NCI-H187 (cell line): ENCODE measurements around the gene ADGRD2.

ENCODE experiments used
- DNase-seq, 2 experiments: peaks; one replicate each; lab custom pipeline; 2025; lab: John Stamatoyannopoulos, UW

The ADGRD2 gene

DNA sequence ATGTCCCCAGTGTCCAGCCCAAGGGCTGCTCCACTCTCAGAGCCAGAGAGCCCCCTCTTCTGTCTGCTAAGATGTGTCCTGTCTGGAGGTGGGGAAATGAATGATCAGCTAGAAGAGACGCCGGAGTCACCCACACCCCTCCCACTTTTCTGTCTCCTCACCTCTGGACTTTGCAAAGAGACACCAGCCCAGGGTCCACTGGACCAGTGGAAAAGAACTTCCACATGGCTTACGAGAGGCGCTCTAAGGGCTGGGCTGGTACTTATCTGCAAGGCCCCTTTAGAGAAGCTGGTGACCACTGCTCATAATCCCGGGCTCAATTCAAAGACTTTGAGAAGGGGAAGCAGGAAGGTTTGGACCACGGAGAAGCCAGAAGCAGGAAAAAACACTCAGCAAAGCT lies 47.8 kb downstream of the ADGRD2 start:
- DNase-seq = no peak

DNA sequence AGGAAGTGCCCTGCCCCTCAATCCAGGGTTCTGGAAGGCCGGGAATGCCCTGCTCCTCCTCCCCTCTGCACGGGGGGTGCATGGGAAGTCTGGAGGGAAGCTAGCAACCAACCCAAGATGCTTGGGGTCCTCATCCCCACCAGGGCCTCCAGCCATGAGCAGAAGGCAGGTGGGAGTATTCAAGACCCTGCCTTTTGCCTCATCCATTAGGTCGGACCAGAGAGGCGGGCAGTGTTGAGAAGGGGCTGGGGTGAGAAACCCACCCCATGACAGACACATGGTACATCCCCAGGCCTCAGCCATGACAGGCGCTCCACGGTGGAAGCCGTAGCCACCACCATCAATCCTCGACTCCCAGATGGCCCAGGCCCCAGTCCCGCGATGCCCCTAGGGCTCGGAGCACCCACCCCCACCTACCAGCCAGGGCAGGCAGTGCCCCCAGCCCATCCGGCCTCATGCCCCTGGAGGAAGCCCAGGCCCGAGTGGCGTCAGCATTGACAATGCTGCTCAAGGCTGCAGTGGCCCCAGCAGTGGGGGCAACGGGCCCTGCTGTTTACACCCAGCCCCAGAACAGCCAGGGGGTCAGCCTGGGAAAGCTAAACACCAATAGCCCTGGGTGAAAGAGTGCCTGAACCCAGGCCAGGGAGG lies 48.4 kb downstream of the ADGRD2 start:
- DNase-seq = no peak

DNA sequence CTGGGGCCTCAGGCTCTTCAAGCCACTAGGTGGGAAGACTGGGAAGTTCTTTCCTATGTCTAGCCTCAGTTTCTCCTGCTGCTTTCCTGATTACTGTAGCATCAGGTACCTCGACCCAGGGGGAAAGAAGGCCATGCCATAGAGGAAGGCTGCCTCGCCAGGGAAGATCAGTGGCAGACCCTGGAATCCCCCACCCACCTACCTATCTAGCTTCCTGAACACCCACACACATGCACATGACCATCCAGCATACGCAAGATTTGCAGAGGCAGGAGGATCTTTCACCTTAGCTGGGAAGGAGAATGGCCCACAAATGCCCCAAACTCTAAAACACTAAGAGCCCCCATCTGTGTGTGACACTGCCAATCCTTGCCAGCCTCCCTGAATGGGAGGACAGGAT lies 49.0 kb downstream of the ADGRD2 start:
- DNase-seq = no peak

DNA sequence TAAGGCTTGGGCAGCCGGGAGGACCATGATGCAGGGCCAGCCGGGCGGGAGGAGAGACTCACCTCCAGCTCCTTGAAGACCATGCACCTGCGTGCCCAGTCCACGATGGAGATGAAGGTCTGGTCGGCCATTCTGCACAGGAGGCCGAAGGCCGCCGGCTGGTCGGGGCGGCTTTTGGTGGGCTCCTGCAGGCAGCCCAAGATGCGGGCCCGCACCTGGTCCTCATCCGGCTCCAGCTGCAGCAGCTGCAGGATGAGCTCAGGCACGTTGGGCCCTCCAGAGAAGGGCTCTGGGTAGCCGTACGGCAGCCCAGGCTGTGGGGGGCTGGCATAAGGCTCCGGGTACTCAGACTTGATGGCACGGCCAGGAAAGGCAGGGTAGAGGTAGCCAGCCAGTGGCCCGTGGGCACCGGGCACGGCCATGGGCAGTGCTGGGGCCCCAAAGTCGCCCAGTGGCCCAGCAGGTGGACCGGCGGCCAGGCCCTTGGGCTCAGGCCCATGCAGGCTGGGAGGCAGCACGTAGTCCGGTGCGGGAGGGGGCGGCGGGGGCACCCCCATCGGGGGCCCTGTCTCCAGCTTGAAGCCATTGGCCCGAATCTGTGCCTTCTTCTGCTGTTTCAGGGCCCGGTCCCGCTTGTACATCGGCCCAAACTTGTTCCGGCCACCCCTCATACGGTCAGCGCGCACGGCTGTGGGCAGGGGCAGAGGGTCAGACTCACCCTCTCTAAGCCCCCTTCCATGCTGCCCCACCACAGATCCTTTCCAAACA lies 50.0 kb downstream of the ADGRD2 start:
- DNase-seq = no peak

DNA sequence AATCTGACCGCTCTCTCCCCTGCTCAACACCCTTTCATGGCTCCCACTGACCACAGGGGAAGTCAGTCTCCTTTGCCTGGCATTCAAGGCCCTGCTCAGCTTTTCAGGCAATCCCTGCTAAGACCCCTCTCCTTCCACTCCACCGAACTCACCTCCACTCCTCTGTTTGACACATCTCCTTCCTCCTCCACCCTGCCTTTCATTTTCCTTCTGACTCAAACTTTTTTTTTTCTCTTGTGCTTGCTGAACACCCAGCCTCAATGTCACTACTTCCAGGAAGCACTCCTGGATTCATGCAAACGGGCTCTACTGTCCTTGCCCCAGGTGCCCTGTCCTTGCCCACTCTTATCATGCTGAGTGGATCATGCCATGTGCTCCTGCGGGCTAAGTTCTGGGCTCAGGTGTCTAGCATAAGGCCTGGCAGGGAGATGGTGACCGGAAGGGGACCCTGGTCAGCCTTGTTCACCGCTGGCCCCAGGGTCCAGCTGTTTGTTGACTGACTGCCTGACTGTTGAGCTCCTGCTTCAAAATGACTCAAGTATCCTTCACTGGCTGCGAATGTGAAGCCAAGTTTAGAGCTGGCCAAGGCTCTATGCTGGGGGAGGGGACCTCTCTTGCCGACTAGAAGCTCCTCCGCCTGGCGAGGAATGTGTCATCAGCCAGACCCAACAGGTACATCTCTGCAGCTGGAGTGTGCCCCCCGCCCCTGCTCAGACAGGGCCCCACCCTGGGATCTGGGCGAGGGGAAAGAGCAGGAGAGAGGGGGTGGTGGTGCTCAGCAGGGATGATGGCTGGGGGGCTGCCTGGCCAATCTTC lies 50.8 kb downstream of the ADGRD2 start:
- no peak for DNase-seq

DNA sequence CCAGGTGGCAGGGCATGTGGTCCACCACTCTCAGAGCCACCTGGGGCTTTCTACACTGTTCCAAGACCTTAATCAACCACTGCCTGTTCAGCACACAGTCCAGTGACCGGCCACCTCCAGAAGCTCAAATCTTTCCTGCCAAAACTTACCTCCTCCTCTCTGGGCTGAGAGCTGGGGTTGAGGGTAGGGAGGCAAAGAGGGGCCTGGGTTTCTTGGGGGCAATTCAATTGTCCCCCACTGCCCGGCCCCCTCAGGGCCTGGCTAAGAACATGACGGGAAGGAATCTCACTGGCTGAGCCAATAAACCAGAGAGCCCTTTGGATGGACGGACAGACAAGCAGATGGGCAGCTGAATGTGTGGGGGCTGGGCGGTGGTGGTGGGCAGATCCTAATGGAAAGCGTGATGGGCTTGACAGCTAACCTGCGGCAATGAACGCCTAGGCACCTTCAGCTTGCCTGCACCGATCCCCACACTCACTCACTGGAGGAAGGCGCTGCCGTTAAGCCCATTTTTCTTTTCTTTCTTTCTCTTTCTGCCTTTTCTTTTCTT lies 51.6 kb downstream of the ADGRD2 start:
- no peak for DNase-seq

DNA sequence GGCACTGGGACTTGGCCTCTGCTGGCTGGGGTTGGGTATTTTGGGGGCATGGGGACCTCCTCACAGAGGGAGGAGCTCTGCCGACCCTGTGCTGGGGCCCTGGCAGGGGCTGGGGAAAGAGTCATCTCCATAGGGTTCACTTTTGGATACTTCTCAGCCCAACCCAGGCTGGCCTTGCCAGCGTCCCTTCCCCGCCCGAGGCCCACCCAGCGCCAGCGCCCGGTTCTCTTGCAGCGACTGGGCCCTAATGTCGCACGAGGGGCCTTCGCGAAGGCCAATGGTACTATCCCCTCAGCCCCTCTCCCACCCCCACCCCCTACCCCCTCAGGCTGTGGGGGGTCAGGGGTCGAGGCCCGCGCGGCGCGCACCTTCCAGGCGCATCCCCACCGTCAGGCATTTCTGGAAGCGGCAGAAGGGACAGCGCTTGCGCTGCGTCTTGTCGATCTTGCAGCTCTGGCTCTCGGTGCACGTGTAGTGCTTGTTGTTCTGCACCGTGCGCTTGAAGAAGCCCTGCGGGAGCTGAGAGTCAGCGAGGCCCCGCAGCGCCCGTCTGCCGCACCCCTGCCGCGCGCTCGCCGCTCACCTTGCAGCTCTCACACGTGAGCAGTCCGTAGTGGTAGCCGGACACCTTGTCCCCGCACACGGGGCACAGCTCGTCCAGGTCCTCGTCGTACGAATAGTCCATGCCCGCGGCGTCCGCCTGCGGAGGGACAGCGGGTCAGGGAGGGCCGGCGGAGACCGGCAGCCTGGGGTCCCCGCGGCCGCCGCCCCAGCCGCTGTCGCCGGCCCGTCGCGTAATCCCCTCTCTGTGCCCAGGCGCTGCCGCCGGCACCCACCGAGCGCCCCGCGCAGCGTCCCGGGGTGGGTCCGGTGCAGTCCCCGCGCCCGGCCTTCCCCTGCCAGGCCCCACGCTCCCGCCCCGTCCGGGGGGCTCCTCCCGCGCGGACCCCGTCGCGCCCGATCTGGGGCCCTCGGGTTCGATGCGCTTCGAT lies 52.8 kb downstream of the ADGRD2 start:
- no peak for DNase-seq

DNA sequence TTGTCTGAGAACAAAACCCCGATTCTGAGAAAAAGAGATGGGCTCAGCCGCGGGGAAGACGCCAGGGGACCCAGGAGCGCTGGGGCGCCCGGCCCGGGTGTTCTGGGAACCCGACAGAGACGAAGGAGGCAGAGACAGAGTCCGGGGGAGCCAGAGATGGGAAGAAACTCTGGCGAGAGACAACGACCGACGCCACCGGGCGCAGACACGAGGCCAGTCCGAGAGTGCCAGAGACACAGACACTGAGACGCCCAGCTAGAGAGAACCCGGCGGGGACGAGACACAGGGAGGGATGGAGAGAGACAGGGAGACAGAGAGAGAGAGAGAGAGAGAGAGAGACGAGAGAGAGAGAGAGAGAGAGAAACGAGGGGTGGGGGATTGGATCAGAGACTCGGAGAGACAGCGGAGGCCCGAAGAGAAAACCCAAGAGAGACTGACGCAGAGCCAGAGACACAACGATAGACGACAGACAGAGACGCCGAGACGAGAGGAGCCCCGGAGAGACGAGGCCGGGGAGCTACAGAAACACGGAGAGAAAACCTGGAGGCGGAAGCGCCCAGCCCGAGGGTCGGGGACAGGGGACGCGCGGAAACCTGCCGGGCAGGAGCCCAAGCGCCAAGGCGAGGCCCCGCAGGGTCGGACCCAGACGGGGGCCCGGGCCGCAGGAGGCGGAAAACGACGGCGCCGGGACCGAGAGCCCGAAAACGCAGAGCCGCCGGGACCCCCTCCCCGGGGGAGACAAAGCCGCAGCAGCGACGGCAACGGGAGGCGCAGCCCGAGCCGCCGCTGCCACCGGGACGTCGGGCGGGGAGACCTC lies 53.7 kb downstream of the ADGRD2 start:
- DNase-seq = no peak

DNA sequence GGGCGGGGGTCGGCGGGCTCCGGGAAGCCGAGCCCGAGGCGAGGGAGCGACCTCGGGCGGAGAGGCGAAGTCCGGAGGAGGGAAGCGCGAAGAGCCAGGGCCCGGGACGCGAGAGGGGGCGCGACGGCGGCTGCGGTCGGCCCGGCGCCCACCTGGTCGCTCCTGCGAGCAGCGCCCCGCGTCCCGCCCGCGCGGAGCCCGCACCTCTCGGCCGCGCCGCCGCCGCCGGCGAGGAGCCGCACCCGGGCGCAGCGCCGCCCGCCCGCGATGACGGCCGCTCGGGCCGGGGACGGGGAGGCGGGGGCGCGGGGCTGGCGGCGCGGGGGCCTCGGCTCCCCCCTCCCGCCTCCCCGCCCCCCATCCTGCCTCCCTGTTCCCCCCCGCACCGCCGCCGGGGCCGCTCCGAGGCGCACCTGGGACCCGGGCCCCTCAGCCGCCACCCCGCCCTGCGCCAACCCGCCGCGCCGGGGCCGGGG lies 54.3 kb downstream of the ADGRD2 start:
- no peak for DNase-seq

DNA sequence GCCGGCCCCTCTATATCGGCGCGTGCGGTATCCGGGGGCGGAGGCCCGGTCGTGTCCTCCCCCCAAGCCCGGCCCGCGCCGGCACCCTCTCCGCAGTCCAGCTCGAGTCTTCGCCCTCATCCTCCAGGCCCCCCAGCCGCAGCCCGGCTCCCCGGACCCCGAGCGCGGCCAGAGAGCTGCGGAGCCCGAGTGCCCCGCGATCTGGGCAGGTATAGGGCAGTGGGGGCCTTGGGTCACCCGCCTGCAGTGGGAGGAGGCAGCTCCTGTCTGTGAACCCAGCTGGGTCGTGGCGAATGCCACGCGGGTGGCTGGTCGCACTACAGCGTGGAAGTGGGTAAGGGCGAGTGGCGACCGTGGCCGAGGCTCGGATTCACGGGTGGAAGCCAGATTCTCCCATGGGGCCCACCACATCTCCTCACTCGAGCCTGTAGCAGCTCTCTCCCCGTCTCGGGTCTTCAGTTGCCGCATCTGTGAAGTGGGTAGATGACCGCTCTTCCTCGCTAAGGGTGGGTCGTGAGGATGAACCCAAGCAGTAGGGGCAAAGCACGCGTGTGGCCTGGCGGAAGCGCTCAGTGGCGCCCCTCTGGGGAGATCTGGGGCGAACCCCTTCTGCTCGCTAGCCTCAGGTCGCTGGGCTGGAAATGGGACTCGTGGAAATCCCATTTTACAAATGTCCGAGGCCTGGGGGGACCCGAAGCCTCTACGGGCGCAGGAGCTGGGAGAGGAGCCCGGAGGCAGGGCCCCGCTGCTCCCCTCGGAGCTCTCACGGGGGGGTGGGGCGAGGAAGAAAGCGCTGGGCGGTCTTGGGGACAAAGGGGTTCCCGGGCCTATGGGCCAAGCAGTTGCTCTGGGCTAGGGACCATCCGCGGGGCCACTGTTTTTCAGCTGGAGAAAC lies 55.0 kb downstream of the ADGRD2 start:
- no peak for DNase-seq

DNA sequence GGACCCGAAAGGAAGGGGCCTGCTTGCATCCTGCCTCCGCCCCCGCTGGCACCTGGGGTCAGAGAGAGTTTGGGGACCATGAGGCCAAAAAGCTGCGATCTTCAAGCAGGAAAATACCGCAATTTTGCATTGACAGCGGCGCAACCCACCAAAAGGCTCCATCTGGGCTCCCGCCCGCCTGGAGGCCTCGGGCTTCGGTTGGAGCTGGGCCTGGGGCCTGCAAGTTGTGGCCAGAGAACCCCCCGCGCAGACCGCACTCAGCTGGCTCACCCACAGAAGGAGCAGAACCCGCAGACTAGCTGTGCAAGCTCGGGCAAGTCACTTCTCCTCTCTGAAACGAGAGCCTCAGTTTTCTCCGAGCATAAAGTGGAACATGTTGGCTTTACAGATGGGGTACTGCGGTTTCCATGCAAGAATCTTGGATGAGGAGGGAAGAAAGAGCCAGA lies 55.7 kb downstream of the ADGRD2 start:
- no peak for DNase-seq

DNA sequence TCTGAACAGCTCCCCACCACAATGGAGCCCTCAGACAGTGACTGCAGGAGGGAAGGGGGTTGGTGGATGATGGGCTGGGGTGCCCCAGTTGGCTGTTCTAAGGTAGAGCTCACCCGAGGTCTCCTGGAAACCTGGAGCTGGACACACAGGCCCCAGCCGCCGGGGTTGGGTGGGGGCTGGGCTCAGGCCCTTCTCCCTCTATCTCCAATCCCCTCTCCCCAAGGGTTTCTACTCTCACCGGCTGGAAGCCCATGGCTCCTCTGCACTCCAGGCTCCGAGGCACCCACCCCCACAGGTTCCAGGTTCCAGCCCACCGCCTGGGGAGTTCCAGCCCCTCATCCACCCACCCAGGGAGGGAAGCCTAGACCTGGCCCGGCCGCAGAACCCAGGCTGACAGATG lies 56.2 kb downstream of the ADGRD2 start:
- no peak for DNase-seq

DNA sequence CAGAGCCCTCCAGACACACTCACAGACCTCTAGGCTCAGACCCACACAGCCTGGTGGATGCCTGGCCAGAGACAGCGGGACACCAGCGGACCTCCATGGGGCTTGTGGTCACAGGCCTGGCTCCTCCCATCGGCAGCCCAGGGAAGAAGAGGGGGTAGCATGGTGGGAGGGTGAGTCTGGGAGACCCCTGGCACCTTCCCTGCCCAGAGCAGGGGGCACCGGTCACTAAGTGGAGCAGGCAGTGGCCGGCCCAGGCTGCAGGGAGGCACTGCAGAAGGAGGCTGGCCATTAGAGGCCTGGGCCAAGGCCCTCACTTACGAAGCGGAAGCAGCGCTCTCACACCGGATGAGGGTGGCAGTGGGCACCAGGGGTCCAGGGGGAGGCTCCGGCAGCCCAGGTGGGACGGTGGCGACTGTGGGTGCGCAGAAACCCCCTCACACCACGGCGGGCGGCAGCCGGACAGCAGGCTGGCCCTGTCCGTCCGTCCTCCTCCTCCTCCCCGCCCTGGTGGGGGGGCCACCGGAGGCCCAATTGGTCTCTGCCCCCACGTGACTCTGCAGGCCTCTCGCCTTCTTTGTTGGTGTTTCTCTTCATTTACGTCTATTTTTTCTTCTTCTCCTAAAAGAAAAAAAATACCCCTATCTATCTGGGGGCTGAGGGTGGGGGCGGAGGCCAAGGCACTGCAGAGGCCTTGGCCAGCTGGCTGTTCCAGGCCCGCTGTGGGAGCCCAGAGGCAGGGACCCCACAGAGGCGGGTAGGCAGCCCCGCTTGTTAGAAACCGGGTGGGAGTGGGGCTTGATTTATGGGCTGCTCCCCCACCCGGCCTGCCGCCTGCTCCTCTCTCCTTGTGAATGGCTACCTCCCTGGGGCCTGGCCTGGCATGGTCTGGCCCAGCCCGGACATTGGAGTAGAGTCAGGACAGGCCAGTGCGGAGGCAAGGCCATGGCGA lies 57.0 kb downstream of the ADGRD2 start, which contains the start of gene NR5A1:
Gene NR5A1 (minus strand): TSS at position 469 of the 949 bp plus-strand sequence. CDS start 4,004 bp downstream, outside the sequence.
- no peak for DNase-seq

DNA sequence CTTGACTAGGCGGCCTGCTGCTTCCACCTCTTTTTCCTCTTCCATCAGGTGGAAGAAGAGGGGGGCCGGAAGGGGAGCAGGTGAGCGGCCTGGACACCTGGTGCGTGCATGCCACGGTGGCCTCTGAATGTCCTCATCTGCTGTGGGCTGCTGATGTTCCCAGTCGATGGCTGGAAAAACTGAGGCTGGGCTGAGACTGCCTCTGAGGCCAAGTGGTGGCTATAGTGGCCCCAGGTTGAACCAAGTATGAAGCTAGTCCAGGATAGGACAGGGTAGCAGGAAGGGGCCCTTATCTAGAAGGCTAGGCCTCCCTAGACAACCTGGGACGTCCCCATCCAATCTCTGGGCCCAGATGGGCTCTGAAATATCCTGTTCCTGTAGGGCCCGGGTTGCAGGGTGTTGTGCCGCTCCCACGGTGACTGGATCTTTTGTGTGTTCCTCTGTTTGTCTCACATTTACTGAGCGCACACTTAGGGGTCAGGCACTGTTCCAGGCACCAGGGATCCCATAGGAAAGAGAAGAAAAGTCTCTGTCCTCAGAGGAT lies 57.7 kb downstream of the ADGRD2 start:
- no peak for DNase-seq

DNA sequence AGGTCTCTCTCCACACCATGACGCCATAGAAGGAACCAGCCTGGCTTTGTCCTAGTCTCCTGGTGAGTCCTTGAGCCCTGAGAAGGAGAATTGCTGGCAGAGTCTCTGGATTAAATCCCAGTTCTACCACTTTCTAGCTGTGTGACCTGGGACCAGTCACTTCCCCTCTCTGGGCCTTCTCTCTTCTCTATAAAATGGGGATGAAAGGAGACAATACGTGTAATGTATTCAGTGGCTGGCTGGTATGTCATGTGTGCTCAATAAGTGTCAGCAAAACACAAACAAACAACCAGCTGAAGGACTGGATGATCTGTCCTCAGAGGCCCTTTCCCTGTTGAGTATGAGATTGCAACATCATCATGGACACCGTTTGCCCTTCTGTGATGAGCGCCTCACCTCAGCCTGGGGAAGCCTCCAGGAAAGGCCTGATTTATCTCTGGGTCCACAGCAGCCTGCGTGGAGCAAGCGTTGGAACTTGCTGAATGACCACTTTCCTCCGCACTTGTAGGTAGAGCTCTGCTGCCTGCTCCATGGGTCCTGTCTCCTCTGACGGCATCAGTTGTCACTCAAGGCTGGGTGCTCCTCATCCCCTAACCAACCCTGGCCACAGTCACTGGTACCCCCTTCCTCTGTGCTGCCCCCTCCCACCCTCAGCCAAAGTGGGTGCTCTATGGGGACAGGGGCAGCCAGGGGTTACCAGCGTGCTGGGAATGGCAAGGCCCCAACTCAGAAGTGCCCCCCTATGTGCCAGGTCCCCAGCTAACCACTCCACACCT lies 60.6 kb downstream of the ADGRD2 start:
- no peak for DNase-seq

DNA sequence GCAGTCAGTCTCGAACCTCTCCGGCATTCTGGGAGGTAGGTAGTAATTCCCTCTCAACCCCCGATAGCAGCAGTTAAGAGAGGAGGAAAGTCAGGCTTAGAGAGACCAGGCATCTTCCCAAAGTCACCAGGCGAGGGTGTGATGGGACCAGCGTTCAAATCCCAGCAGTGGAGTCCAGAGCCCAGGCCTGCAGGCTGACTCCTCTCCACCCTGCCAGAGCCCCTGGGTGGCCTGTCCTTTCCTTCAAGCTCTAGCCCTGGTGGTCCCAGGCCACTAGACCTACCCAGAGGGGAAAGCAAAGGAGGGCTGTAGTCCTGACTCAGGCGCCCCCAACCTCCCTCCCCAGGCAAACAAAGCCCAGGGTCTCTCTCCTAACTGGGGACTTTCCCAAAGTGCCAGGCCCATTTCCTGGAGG lies 61.2 kb downstream of the ADGRD2 start:
- DNase-seq = no peak
